Measurements from ENCODE around the gene ARHGEF18.
"Not testable (repeated sequence)": the region's sequence is repeated elsewhere in the genome, so short reads cannot be mapped to it uniquely, and the experiment has no call there.

The ARHGEF18 gene

DNA sequence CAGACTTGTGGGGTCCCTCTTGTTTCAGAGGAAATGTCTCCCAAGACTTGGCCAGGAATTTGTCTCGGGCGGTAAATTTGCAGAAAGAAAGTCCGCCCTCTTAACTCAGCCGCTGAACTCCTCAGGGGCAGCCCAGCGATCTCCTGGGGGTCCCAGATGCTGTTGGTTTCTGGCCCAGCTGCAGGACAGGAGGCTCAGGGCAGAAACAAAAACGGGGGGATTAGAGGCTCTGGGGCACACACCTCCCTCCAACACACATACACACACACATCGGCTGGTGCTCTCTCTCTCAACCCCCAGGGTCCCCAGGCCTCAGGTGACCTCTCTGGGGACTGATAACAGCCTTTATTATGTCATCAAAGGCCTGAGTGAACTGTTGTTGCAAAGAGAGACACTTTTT, 7.1 kb downstream of the ARHGEF18 start:
- in situ Hi-C loops (cut with MboI; ENCODE audit: low sequenced_read_pairs), result loop anchor here (10.0 kb wide), 1 partner anchor 449 kb away; no protein-coding TSS in a partner anchor
- no peak for DNase-seq (ENCODE audit: low spot score in 2 of 2)
- Histone ChIP-seq H3K4me3 (no peak overlapping the region), H3K4me1 (no peaks in the 10 kb centered on the region), H3K9me3 (no peaks in the 10 kb centered on the region), H3K27me3 (ENCODE audit: low read depth) (no peaks in the 10 kb centered on the region), H3K36me3 (replicated peaks) (no peaks in the 10 kb centered on the region)

GRCh38 chr19:7356899-7357627, 8.3 kb downstream of the ARHGEF18 start:
- Histone ChIP-seq H3K4me1 (no peaks in the 10 kb centered on the region), H3K4me3 (no peak overlapping the region), H3K27me3 (ENCODE audit: low read depth) (no peaks in the 10 kb centered on the region), H3K9me3 (no peaks in the 10 kb centered on the region), H3K36me3 (replicated peaks) (no peaks in the 10 kb centered on the region)
- DNase-seq (ENCODE audit: low spot score in 2 of 2), result no peak
- in situ Hi-C loops (cut with MboI; ENCODE audit: low sequenced_read_pairs), result loop anchor here (10.0 kb wide), 1 partner anchor 448 kb away; no protein-coding TSS in a partner anchor

DNA sequence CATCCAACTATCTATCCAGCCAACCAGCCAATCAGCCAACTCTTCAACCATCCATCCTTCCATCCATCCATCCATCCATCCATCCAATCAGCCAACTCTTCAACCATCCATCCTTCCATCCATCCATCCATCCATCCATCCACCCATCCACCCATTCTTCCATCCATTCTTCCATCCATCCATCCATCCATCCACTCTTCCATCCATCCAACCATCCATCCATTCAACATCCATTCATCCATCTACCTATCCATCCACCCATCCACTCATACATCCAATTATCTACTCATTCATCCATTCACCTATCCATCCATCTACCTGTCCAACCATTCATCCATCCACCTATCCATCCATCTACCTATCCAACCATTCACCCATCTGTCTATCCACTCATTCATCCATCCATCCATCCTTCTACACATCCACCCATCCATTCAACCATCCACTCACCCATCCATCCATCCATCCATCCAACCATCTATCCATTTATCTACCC, 9.4 kb downstream of the ARHGEF18 start:
- in situ Hi-C loops (cut with MboI; ENCODE audit: low sequenced_read_pairs), result loop anchor here (10.0 kb wide), 1 partner anchor 447 kb away; no protein-coding TSS in a partner anchor
- Histone ChIP-seq H3K36me3 (replicated peaks) (no peaks in the 10 kb centered on the region), H3K9me3 (no peaks in the 10 kb centered on the region), H3K4me3 (no peak overlapping the region), H3K4me1 (no peaks in the 10 kb centered on the region), H3K27me3 (ENCODE audit: low read depth) (no peaks in the 10 kb centered on the region)
- no peak for DNase-seq (ENCODE audit: low spot score in 2 of 2)

GRCh38 chr19:7360393-7360984, 11.8 kb downstream of the ARHGEF18 start:
- no peak for DNase-seq (ENCODE audit: low spot score in 2 of 2)
- in situ Hi-C loops (cut with MboI; ENCODE audit: low sequenced_read_pairs), result no loop called here
- H3K4me3 ChIP-seq, result no peak overlapping the region
- no peaks in the 10 kb centered on the region for H3K36me3 ChIP-seq (replicated peaks)
- no peaks in the 10 kb centered on the region for H3K9me3 ChIP-seq
- H3K4me1 ChIP-seq, result no peaks in the 10 kb centered on the region
- H3K27me3 ChIP-seq (ENCODE audit: low read depth), result no peaks in the 10 kb centered on the region

- H3K9me3 ChIP-seq, result no peaks in the 10 kb centered on the region
- H3K27me3 ChIP-seq (ENCODE audit: low read depth), result no peaks in the 10 kb centered on the region
- in situ Hi-C loops (cut with MboI; ENCODE audit: low sequenced_read_pairs), result no loop called here
- H3K4me3 ChIP-seq, result no peak overlapping the region
- H3K4me1 ChIP-seq, result no peaks in the 10 kb centered on the region
- no peak for DNase-seq (ENCODE audit: low spot score in 2 of 2)
- no peaks in the 10 kb centered on the region for H3K36me3 ChIP-seq (replicated peaks)
Observed at GRCh38 chr19:7363225-7363624, 14.5 kb downstream of the ARHGEF18 start.

- in situ Hi-C loops (cut with MboI; ENCODE audit: low sequenced_read_pairs), result no loop called here
- H3K4me1 ChIP-seq, result no peaks in the 10 kb centered on the region
- no peaks in the 10 kb centered on the region for H3K9me3 ChIP-seq
- no peak overlapping the region for H3K4me3 ChIP-seq
- peak in 1 of 2 experiments; percentile 39 for DNase-seq (ENCODE audit: low spot score in 2 of 2)
- H3K27me3 ChIP-seq (ENCODE audit: low read depth), result no peaks in the 10 kb centered on the region
- no peaks in the 10 kb centered on the region for H3K36me3 ChIP-seq (replicated peaks)
Observed at GRCh38 chr19:7366701-7367420, 18.1 kb downstream of the ARHGEF18 start.

DNA sequence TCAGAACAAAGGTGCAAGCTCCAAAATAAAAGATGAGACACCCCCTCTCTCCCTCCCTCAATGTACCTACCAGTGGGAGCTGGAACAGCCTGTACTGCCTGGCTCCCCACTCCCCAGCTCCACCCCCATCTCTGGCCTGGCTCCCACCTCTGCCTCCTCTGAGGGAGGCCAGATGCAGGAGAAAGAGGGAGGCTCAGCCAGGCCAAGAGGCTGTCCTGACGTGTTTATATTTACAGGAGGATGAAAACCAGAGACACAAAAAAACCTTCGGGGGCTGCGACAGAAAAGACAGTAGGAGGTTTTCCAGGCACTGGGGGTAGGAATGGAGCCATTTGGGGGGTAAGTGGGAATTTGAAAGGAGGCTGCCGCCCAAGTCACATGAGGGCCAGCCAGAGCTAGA, 19.7 kb downstream of the ARHGEF18 start:
- H3K36me3 ChIP-seq (replicated peaks), result no peaks in the 10 kb centered on the region
- no peak overlapping the region for H3K4me3 ChIP-seq
- in situ Hi-C loops (cut with MboI; ENCODE audit: low sequenced_read_pairs), result no loop called here
- H3K27me3 ChIP-seq (ENCODE audit: low read depth), result no peaks in the 10 kb centered on the region
- H3K9me3 ChIP-seq, result no peaks in the 10 kb centered on the region
- DNase-seq (ENCODE audit: low spot score in 2 of 2), result no peak
- no peaks in the 10 kb centered on the region for H3K4me1 ChIP-seq

DNA sequence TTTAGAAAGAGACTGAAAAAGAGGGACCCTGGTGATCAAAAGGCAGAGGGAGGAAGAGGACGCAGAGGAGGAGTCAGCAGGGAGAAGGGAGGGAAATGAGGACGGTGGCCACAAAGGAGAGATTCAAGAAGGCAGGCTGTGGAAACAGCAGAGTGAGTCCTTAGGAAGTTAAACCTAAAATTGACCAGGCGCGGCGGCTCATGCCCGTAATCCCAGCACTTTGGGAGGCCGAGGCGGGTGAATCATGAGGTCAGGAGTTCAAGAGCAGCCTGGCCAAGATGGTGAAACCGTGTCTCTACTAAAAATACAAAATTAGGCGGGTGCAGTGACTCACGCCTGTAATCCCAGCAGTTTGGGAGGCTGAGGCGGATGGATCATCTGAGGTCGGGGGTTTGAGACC, 20.1 kb downstream of the ARHGEF18 start:
- H3K36me3 ChIP-seq (replicated peaks), result not testable (repeated sequence)

GRCh38 chr19:7370546-7370945, 21.8 kb downstream of the ARHGEF18 start:
- Histone ChIP-seq H3K36me3 (replicated peaks) (no peaks in the 10 kb centered on the region), H3K27me3 (ENCODE audit: low read depth) (no peaks in the 10 kb centered on the region), H3K9me3 (no peaks in the 10 kb centered on the region), H3K4me3 (no peak overlapping the region), H3K4me1 (no peaks in the 10 kb centered on the region)
- in situ Hi-C loops (cut with MboI; ENCODE audit: low sequenced_read_pairs), result no loop called here
- no peak for DNase-seq (ENCODE audit: low spot score in 2 of 2)

More for the DNA sequence above, 20.1 kb downstream of the ARHGEF18 start:
- DNase-seq (ENCODE audit: low spot score in 2 of 2); H3K27me3 ChIP-seq (ENCODE audit: low read depth); H3K9me3 ChIP-seq; in situ Hi-C loops (cut with MboI; ENCODE audit: low sequenced_read_pairs); H3K4me3 ChIP-seq; H3K4me1 ChIP-seq: not testable (repeated sequence)

DNA sequence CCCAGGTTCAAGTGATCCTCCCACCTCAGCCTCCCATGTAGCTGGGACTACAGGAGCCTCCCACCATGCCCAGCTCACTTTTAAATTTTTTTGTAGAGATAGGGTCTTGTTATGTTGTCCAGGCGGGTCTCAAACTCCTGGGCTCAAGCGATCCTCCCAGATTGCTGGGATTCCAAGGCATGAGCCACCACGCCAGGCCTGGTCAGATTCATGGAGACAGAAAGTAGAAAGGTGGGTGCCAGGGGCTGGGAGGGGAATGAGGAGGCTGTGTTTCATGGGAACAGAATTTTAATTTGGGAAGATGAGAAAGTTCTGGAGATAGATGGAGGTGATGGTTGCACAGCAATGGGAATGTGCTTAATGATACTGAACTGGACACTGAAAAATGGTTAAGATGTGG, 22.3 kb downstream of the ARHGEF18 start:
- H3K9me3 ChIP-seq, result no peaks in the 10 kb centered on the region
- H3K4me3 ChIP-seq, result no peak overlapping the region
- no peak for DNase-seq (ENCODE audit: low spot score in 2 of 2)
- no peaks in the 10 kb centered on the region for H3K36me3 ChIP-seq (replicated peaks)
- no peaks in the 10 kb centered on the region for H3K27me3 ChIP-seq (ENCODE audit: low read depth)
- in situ Hi-C loops (cut with MboI; ENCODE audit: low sequenced_read_pairs), result no loop called here
- no peaks in the 10 kb centered on the region for H3K4me1 ChIP-seq

DNA sequence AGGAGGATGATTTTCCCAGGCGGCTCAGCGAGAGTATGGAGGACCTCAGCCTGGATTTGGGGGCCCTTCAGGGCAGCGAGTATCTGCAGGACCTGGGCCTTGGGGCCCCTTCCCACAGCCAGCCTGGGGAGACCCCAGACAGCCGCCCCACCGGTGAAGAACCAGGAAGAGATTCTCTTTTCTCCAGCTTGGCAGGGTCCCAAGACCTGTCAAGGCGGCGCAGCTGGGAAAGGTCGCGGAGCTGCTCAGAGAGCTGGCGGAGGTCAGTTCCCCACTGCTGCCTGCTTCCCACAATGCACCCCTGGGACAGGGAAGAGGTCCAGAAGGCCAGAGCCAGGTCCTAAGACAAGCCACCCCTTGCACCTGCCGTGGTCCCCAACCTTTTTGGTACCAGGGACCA, 24.1 kb downstream of the ARHGEF18 start:
- in situ Hi-C loops (cut with MboI; ENCODE audit: low sequenced_read_pairs), result no loop called here
- Histone ChIP-seq H3K4me3 (no peak overlapping the region), H3K4me1 (no peaks in the 10 kb centered on the region), H3K9me3 (no peaks in the 10 kb centered on the region), H3K36me3 (replicated peaks) (no peaks in the 10 kb centered on the region), H3K27me3 (ENCODE audit: low read depth) (no peaks in the 10 kb centered on the region)
- DNase-seq (ENCODE audit: low spot score in 2 of 2), result no peak

- in situ Hi-C loops (cut with MboI; ENCODE audit: low sequenced_read_pairs), result no loop called here
- Histone ChIP-seq H3K27me3 (ENCODE audit: low read depth) (no peaks in the 10 kb centered on the region), H3K4me3 (no peak overlapping the region), H3K4me1 (no peaks in the 10 kb centered on the region), H3K9me3 (no peaks in the 10 kb centered on the region), H3K36me3 (replicated peaks) (no peaks in the 10 kb centered on the region)
- peak in 1 of 2 experiments; percentile 49 for DNase-seq (ENCODE audit: low spot score in 2 of 2)
Observed at GRCh38 chr19:7373862-7374261, 25.1 kb downstream of the ARHGEF18 start.

- in situ Hi-C loops (cut with MboI; ENCODE audit: low sequenced_read_pairs), result no loop called here
- no peaks in the 10 kb centered on the region for H3K36me3 ChIP-seq (replicated peaks)
- no peak overlapping the region for H3K4me3 ChIP-seq
- no peak for DNase-seq (ENCODE audit: low spot score in 2 of 2)
- H3K9me3 ChIP-seq, result no peaks in the 10 kb centered on the region
- H3K4me1 ChIP-seq, result no peaks in the 10 kb centered on the region; the same call in 1 of the 2 replicates
- no peaks in the 10 kb centered on the region for H3K27me3 ChIP-seq (ENCODE audit: low read depth)
Observed at GRCh38 chr19:7376151-7376852, 27.6 kb downstream of the ARHGEF18 start.

Measured in HAP-1 (cell line).